Esophagus squamous epithelium (tissue), 5 donors: ENCODE results near the gene SSH3. TPM values are rescaled to one million over a fixed set of nuclear protein-coding genes. Genes with fewer than 3 reads are reported as not detected.

Source experiments
- DNase-seq: peaks from one replicate; lab custom pipeline; 2025; lab: John Stamatoyannopoulos, UW
- H3K27ac ChIP-seq, 4 donors: fragments of 200-600 bp; sonication (generic); one replicate each; pipeline ENCODE4 v1.5.1; 2016 to 2019; ENCODE audit warnings: mild to moderate bottlenecking in 1 of 4
- H3K27me3 ChIP-seq, 4 donors: fragments of 200-600 bp; sonication (generic); 1 replicate in 3 of 4; 2 replicates in 1 of 4; pipeline versions ENCODE4 v1.5.1 to v1.6.0; 2017 to 2021; ENCODE audit warnings: antibody characterized with exemption in 1 of 4
- H3K36me3 ChIP-seq, 3 donors: fragments of 200-600 bp; sonication (generic); one replicate each; pipeline ENCODE4 v1.5.1; 2016 to 2019
- H3K4me1 ChIP-seq, 3 donors: fragments of 200-600 bp; sonication (generic); one replicate each; pipeline ENCODE4 v1.5.1; 2017 to 2019
- H3K4me3 ChIP-seq, 4 donors: fragments of 200-600 bp; sonication (generic); 1 replicate in 3 of 4; 2 replicates in 1 of 4; pipeline ENCODE4 v1.5.1; 2016 to 2019; ENCODE audit warnings: mild to moderate bottlenecking in 2 of 4, moderate library complexity in 1 of 4
- H3K9me3 ChIP-seq, 3 donors: fragments of 200-600 bp; sonication (generic); one replicate each; pipeline ENCODE4 v1.5.1; 2016 to 2019
- POLR2A ChIP-seq, 4 donors: fragments of 450-650 bp; IDR thresholded peaks; one replicate each; pipeline ENCODE4 v1.6.1; 2017; ENCODE audit warnings: antibody characterized with exemption in 4 of 4, mild to moderate bottlenecking in 4 of 4, moderate library complexity in 3 of 4
- WGBS, 2 donors: methylation state at CpG; one replicate each; pipeline ENCODE4 v1.1.5; 2018; 5-methylcytosine and 5-hydroxymethylcytosine counted together
- intact Hi-C: fragments of 100-400 bp; cut with DNase I; formaldehyde crosslinking; loops from one replicate; pipeline ENCODE4 v1.15.0; 2022
- total RNA-seq, 4 donors: library from RNA; depleted of rRNA; stranded (reverse); fragments of >200 nt; gene quantifications; one replicate each; pipeline ENCODE4 v1.1.0, GENCODE V29; 2016
- TF ChIP-seq, protein P1 (sequence below), 6 experiments: fragments of 450-650 bp in 4 of 6; fragments of 200-600 bp in 2 of 6; sonication (generic) in 2 of 6; IDR thresholded peaks; one replicate each; pipeline ENCODE4 v1.5.1; 2016 to 2019; ENCODE audit warnings: antibody characterized with exemption in 6 of 6, mild to moderate bottlenecking in 4 of 6, moderate library complexity in 4 of 6
- donor health status: DM: yes; HTN: yes; CAD: no.

Gene SSH3
- total RNA-seq, 4 donors from 2014 or later, result 51.4 to 78.4 (median 64.8) TPM

DNA sequence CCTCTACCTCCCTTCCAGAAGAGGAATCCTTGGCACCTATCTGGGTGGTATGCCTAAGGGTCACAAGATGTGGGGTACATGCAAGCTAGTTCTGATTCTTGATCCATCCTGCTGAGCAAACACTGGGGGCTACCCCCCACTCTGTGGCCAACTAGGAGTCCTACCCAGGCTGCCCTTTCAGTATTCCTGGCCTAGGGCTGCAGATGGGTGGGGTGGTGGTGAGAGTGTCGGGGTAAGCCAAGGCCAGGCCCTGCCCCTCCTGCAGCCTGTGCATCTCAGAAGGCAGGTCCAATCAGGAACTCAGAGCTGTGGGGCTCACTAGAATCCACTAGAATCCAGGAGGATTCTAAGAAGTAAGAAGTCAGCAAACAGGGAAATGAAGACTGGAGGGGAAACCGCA is 10.9 kb downstream of the SSH3 start:
- no peak for DNase-seq
- H3K4me1 ChIP-seq, result peaks cover 50 to 92% (median 57%) of the 10 kb centered on the region in 3 donors
- 70 to 94% methylated on average over 1 to 2 of the region's 2 CpGs for WGBS, 2 donors
- no peaks in the 10 kb centered on the region for H3K27me3 ChIP-seq
- TF ChIP-seq, protein P1, sequence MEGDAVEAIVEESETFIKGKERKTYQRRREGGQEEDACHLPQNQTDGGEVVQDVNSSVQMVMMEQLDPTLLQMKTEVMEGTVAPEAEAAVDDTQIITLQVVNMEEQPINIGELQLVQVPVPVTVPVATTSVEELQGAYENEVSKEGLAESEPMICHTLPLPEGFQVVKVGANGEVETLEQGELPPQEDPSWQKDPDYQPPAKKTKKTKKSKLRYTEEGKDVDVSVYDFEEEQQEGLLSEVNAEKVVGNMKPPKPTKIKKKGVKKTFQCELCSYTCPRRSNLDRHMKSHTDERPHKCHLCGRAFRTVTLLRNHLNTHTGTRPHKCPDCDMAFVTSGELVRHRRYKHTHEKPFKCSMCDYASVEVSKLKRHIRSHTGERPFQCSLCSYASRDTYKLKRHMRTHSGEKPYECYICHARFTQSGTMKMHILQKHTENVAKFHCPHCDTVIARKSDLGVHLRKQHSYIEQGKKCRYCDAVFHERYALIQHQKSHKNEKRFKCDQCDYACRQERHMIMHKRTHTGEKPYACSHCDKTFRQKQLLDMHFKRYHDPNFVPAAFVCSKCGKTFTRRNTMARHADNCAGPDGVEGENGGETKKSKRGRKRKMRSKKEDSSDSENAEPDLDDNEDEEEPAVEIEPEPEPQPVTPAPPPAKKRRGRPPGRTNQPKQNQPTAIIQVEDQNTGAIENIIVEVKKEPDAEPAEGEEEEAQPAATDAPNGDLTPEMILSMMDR (IDR thresholded peaks at IDR 0.05), result no peak
- TF ChIP-seq POLR2A (IDR thresholded peaks at IDR 0.05), result no peak
- peak overlapping the region; percentile 56 to 99 (median 96) for H3K27ac ChIP-seq
- peaks cover 0 to 21% (median 9%) of the 10 kb centered on the region in 3 donors for H3K36me3 ChIP-seq
- no peaks in the 10 kb centered on the region for H3K9me3 ChIP-seq
- no peak overlapping the region for H3K4me3 ChIP-seq
- intact Hi-C loops, result loop anchor here (10.0 kb wide), 1 partner anchor 259 kb away; the partner anchor contains the start of gene RHOD

DNA sequence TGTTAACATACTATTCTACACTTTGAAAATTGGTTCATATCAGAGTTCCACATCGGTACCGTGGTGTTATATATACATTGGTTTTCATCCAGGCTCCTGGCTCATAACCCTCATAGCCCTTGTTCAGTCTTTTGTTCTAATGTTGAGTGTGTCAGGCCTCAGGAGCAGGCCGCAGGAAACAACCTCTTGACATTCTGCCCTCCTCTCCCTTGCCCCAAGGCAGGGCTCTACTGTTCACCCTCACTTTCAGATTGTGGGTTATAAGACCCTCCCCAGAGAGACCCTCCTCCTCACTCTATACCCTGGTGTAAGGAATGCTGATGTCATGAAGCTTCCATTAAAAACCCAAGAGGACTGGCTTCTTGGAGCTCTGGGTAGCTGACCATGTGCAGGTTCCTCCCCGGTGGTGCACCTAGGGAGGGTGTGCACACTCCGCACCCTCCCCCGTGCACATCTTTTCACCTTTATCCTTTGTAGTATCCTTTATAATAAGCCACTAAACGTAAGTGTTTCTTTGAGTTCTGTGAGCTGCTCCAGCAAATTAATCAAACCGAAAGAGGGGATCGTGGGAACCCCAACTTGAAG is 12.1 kb downstream of the SSH3 start:
- Histone ChIP-seq H3K36me3 (peaks cover 0 to 9% (median 0%) of the 10 kb centered on the region in 3 donors), H3K4me3 (no peak overlapping the region), H3K4me1 (peaks cover 46 to 90% (median 48%) of the 10 kb centered on the region in 3 donors), H3K27ac (peak overlapping the region; percentile 64 to 99 (median 96)), H3K27me3 (no peaks in the 10 kb centered on the region), H3K9me3 (no peaks in the 10 kb centered on the region)
- intact Hi-C loops, result loop anchor here (5.0 to 10.0 kb wide), 2 partner anchors 48 to 261 kb away; partner anchors contain the start of genes GRK2 and RHOD
- DNase-seq, result no peak
- WGBS, 2 donors, result 70% methylated on average over 9 of the region's 9 CpGs
- TF ChIP-seq, protein P1 (IDR thresholded peaks at IDR 0.05), result no peak
- no peak for TF ChIP-seq POLR2A (IDR thresholded peaks at IDR 0.05)

DNA sequence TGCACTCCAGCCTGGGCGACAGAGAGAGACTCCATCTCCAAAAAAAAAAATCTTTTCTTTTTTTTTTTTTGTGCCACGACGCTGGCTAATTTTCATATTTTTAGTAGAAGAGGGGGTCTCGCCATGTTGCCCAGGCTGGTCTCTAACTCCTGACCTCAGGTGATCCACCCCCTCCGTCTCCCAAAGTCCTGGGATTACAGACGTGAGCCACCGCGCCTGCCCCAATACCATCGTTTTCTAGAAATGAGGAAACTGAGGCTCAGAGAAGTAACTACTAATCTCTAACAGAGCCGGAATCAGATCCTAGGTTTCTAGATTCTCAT is 13.5 kb downstream of the SSH3 start:
- TF ChIP-seq POLR2A (IDR thresholded peaks at IDR 0.05), result no peak
- TF ChIP-seq, protein P1 (IDR thresholded peaks at IDR 0.05), result no peak
- no peak for DNase-seq
- Histone ChIP-seq H3K27me3 (no peaks in the 10 kb centered on the region), H3K36me3 (peaks cover 0 to 8% (median 0%) of the 10 kb centered on the region in 3 donors), H3K27ac (peak overlapping the region; percentile 96 to 99 (median 98)), H3K4me1 (peaks cover 37 to 85% (median 42%) of the 10 kb centered on the region in 3 donors), H3K4me3 (peak overlapping the region; percentile 77 to 86 (median 81)), H3K9me3 (no peaks in the 10 kb centered on the region)
- 0% methylated on average over 5 to 7 of the region's 10 CpGs for WGBS, 2 donors
- intact Hi-C loops, result loop anchor here (5.0 to 10.0 kb wide), 2 partner anchors 50 to 262 kb away; partner anchors contain the start of genes GRK2 and RHOD

DNA sequence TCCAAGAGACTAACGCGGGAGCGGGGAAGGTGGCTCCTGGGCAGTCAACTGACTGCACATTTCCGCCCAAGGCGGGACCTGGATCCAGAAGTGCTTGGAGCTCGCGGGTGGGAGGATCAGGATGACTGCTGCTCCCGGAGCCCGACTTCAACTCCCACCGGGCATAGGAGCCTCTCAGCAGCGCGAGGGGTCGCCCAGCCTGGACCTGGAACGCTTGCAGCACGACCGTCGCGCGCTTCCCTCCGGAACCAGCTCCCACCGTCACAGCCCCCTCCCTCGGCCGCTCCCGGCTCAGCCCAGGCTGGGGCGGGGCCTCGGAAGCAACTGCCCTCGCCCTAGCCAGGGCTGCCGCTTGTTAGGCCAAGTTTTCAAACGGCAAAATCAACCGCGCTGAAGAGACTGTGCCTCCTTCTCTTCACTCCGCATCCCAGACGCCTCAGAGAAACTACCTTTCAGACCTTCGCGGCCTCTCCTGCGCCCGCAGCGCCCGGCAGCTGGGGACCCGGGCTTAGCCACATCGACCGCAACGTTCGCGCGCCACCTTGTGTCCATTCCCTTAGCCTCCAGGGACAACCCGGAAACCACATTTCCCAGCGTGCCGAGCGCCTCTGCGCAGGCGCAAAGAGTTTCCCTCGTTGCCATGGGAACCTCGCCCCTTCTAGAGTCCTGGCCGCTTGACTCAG is 14.0 kb downstream of the SSH3 start:
- Histone ChIP-seq H3K27me3 (no peaks in the 10 kb centered on the region), H3K4me3 (peak overlapping the region; percentile 77 to 86 (median 81)), H3K9me3 (no peaks in the 10 kb centered on the region), H3K27ac (peak overlapping the region; percentile 96 to 99 (median 98)), H3K36me3 (peaks cover 0 to 13% (median 0%) of the 10 kb centered on the region in 3 donors), H3K4me1 (peaks cover 32 to 80% (median 37%) of the 10 kb centered on the region in 3 donors)
- 0 to 1% methylated on average over 21 to 29 of the region's 55 CpGs for WGBS, 2 donors
- TF ChIP-seq POLR2A (IDR thresholded peaks at IDR 0.05), result peak in 3 of 4 donors; percentile 46 to 68 (median 67)
- TF ChIP-seq, protein P1 (IDR thresholded peaks at IDR 0.05), result peak; percentile 93 to 99 (median 99)
- intact Hi-C loops, result loop anchor here (5.0 to 10.0 kb wide), 2 partner anchors 50 to 263 kb away; partner anchors contain the start of genes GRK2 and RHOD
- DNase-seq, result peak; percentile 70
